Naive thymus-derived CD4-positive, alpha-beta T cell (primary cell): Measurements from ENCODE around the gene KLRF2. TPM values are rescaled to one million over a fixed set of nuclear protein-coding genes. Genes with fewer than 3 reads are reported as not detected.

ENCODE experiments used
- ATAC-seq: fragments of 150-1000 bp; cut with Tn5 transposase; 2 replicates; pipeline ENCODE4 v1.10.0; 2021; ENCODE audit warnings: mild to moderate bottlenecking, moderate library complexity
- CTCF ChIA-PET: fragments of 350-600 bp; sonication (Branson Sonifier 250); formaldehyde crosslinking; loops from one replicate; lab custom pipeline; 2021; ENCODE audit warnings: antibody characterized with exemption; lab: Charles Lee
- POLR2A ChIA-PET: fragments of 350-600 bp; sonication (Branson Sonifier 250); formaldehyde crosslinking; loops from one replicate; lab custom pipeline; 2021; ENCODE audit warnings: antibody characterized with exemption, inconsistent platforms; lab: Charles Lee
- DNase-seq, 9 donors: peaks; one replicate each; pipeline versions ENCODE4 v3.0.0 to v3.0.0-alpha.2; 2020 to 2022; ENCODE audit warnings: mixed read lengths in 1 of 9
- H3K27ac ChIP-seq: one replicate; pipeline ENCODE4 v1.7.0; 2013; ENCODE audit warnings: mild to moderate bottlenecking, low read depth, low read length, moderate library complexity
- H3K27me3 ChIP-seq, 2 donors: one replicate each; pipeline ENCODE4 v1.7.0; 2013; ENCODE audit warnings: low read length in 2 of 2, mild to moderate bottlenecking in 2 of 2, moderate library complexity in 2 of 2; ENCODE audit not compliant: control insufficient read depth in 2 of 2, insufficient read depth in 2 of 2
- H3K36me3 ChIP-seq, 3 experiments: 1 replicate in 2 of 3; 2 replicates in 1 of 3; pipeline ENCODE4 v1.7.0; 2013; ENCODE audit warnings: low read length in 3 of 3, mild to moderate bottlenecking in 3 of 3, moderate library complexity in 1 of 3; ENCODE audit not compliant: insufficient read depth in 3 of 3, control insufficient read depth in 2 of 3
- H3K4me1 ChIP-seq, 2 donors: one replicate each; pipeline ENCODE4 v1.7.0; 2013; ENCODE audit warnings: low read length in 2 of 2, mild to moderate bottlenecking in 2 of 2, moderate library complexity in 1 of 2; ENCODE audit not compliant: control insufficient read depth in 2 of 2, insufficient read depth in 2 of 2
- H3K4me3 ChIP-seq: 2 replicates; pipeline ENCODE4 v1.7.0; 2013; ENCODE audit warnings: mild to moderate bottlenecking, low read length
- H3K9me3 ChIP-seq, 3 experiments: 1 replicate in 2 of 3; 2 replicates in 1 of 3; pipeline ENCODE4 v1.7.0; 2013; ENCODE audit warnings: low read length in 3 of 3; ENCODE audit not compliant: control insufficient read depth in 2 of 3
- H3K27ac Mint-ChIP-seq, 9 donors: one replicate each; pipeline ENCODE4 v1.8.0; 2020 to 2022; ENCODE audit warnings: mixed read lengths in 9 of 9, mild to moderate bottlenecking in 8 of 9, moderate library complexity in 5 of 9, inconsistent platforms in 2 of 9
- H3K27me3 Mint-ChIP-seq, 5 donors: one replicate each; pipeline ENCODE4 v1.8.0; 2021 to 2022; ENCODE audit warnings: mixed read lengths in 5 of 5, mild to moderate bottlenecking in 1 of 5
- H3K36me3 Mint-ChIP-seq, 5 donors: one replicate each; pipeline ENCODE4 v1.8.0; 2020 to 2022; ENCODE audit warnings: mixed read lengths in 5 of 5, mild to moderate bottlenecking in 3 of 5, inconsistent platforms in 1 of 5
- H3K4me1 Mint-ChIP-seq, 7 donors: one replicate each; pipeline ENCODE4 v1.8.0; 2020 to 2022; ENCODE audit warnings: mixed read lengths in 7 of 7, mild to moderate bottlenecking in 3 of 7, inconsistent platforms in 1 of 7
- H3K4me3 Mint-ChIP-seq, 10 donors: one replicate each; pipeline ENCODE4 v1.8.0; 2020 to 2022; ENCODE audit warnings: mild to moderate bottlenecking in 10 of 10, mixed read lengths in 10 of 10, moderate library complexity in 6 of 10, inconsistent platforms in 2 of 10
- H3K9me3 Mint-ChIP-seq, 11 donors: one replicate each; pipeline ENCODE4 v1.8.0; 2020 to 2022; ENCODE audit warnings: mixed read lengths in 11 of 11, mild to moderate bottlenecking in 4 of 11, inconsistent platforms in 1 of 11, moderate library complexity in 1 of 11
- intact Hi-C, 2 donors: fragments of 100-400 bp; cut with micrococcal nuclease; formaldehyde crosslinking; loops; one replicate each; pipeline ENCODE4 v1.15.1; 2023
- polyA plus RNA-seq, 2 donors: library from polyadenylated mRNA; unstranded; fragments of 300-500 nt; fragmentation: Illumina TruSeq; gene quantifications; one replicate each; pipeline ENCODE4 v1.2.3, GENCODE V29; 2021
- total RNA-seq, 6 experiments: library from RNA in 5 of 6; stranded (reverse) in 5 of 6; gene quantifications; 1 replicate in 5 of 6; 2 replicates in 1 of 6; pipeline ENCODE4 v1.2.3 and lab custom pipeline; 2021 to 2026

Gene KLRF2
- total and polyA plus RNA-seq, 7 experiments from 2014 or later: not detected

DNA sequence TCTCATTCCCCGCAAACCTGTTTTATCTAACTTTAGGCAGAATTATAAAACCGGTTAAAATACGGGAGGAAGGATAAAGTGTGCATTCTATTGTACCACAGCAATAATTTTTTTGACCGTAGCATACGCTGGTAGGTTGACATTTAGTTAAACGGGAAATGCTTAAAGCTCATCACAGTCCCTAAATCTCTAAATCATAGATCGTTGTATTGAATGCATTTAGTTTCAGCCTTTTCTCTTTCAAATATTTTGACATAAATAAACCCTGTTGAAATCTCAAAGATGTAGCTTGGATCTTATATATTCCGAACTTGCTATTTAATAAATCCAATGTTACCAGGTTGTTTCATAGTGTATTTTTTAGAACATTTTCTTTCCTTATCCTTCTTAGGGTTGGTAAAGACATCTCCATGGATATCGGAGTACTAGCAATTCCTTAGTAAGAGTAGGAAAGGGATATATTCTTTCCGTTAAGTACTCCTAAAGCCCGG is 12.9 kb upstream of the KLRF2 start:
- ChIA-PET CTCF (interaction anchor here (0.6 kb wide), 1 partner anchor 52 kb away, joined by 3 read pairs; no protein-coding TSS in a partner anchor), POLR2A (interaction anchor here (0.5 to 4.2 kb wide), 22 partner anchors 13 to 499 kb away, joined by 3 to 88 read pairs (median 5); partner anchors contain the start of genes CD69, CLEC2D and GABARAPL1)
- Mint-ChIP-seq H3K27ac (peak overlapping the region; percentile 97 to 100 (median 99)), H3K9me3 (peaks cover 4 to 10% (median 9%) of the 10 kb centered on the region in 11 donors), H3K4me1 (peaks cover 18 to 52% (median 40%) of the 10 kb centered on the region in 7 donors), H3K4me3 (peak overlapping the region; percentile 87 to 99 (median 93)), H3K27me3 (no peaks in the 10 kb centered on the region), H3K36me3 (peaks cover 4 to 25% (median 12%) of the 10 kb centered on the region in 5 donors)
- peak overlapping the region; percentile 68 for H3K4me3 ChIP-seq
- ATAC-seq: no peak
- H3K27me3 ChIP-seq: no peaks in the 10 kb centered on the region
- peak in 5 of 9 donors; percentile 20 to 45 (median 29) for DNase-seq
- H3K27ac ChIP-seq: peak overlapping the region; percentile 94
- H3K9me3 ChIP-seq: peaks cover 0 to under 1% (median 0%) of the 10 kb centered on the region in 3 experiments
- H3K36me3 ChIP-seq: no peaks in the 10 kb centered on the region
- peaks cover 7 to 15% of the 10 kb centered on the region in 2 donors for H3K4me1 ChIP-seq
- intact Hi-C loops: loop anchor here (1.0 to 5.0 kb wide), 12 partner anchors 14 to 744 kb away; partner anchors contain the start of genes GABARAPL1 (in 1 of the 2) and MAGOHB (in 1 of the 2)

DNA sequence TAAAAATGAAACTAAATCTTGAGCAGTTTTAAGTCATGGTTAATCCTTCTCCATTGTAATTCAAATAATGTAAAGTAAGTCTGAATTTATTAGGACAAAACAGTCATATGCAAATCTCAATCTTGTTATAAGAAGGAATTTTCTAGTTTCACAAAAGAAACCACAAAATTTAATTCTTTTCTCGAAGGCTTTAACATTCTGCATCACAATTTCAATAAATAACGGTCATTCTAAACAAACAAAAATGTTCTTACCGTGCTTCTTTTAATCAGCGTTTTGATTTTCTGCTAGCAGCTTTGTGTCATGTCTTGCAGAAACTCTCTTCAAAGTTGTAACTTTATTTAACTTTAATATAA is 12.4 kb upstream of the KLRF2 start:
- CTCF ChIA-PET: interaction anchor here (0.6 to 0.9 kb wide), 2 partner anchors 53 to 111 kb away, joined by 3 to 4 read pairs; no protein-coding TSS in a partner anchor
- intact Hi-C loops: loop anchor here (1.0 to 5.0 kb wide), 18 partner anchors 14 to 743 kb away; partner anchors contain the start of genes GABARAPL1 (in 2 of the 2), CD69 (in 1 of the 2) and MAGOHB (in 1 of the 2)
- H3K9me3 ChIP-seq: no peaks in the 10 kb centered on the region
- H3K27ac ChIP-seq: peak overlapping the region; percentile 94
- ATAC-seq (no peak), DNase-seq (no peak)
- Mint-ChIP-seq H3K27ac (peak overlapping the region; percentile 97 to 100 (median 99)), H3K36me3 (peaks cover 0 to 19% (median 6%) of the 10 kb centered on the region in 5 donors), H3K4me3 (peak overlapping the region; percentile 87 to 99 (median 93)), H3K9me3 (peaks cover 0 to 4% (median 3%) of the 10 kb centered on the region in 11 donors), H3K27me3 (no peaks in the 10 kb centered on the region), H3K4me1 (peaks cover 12 to 50% (median 35%) of the 10 kb centered on the region in 7 donors)
- POLR2A ChIA-PET: interaction anchor here (0.6 to 4.2 kb wide), 26 partner anchors 11 to 344 kb away, joined by 3 to 88 read pairs (median 4); partner anchors contain the start of genes CD69, CLEC2D and GABARAPL1
- H3K4me3 ChIP-seq: peak overlapping the region; percentile 68
- no peaks in the 10 kb centered on the region for H3K36me3 ChIP-seq
- H3K27me3 ChIP-seq: no peaks in the 10 kb centered on the region
- peaks cover 7 to 15% of the 10 kb centered on the region in 2 donors for H3K4me1 ChIP-seq

- peak within 1 kb of the TSS; percentile 97 to 100 (median 99) for H3K27ac Mint-ChIP-seq
- POLR2A ChIA-PET: interaction anchor here (0.6 to 4.2 kb wide), 29 partner anchors 11 to 343 kb away, joined by 3 to 88 read pairs (median 4); partner anchors contain the start of genes CD69, CLEC2D and GABARAPL1
- CTCF ChIA-PET: interaction anchor here (0.6 to 2.7 kb wide), 4 partner anchors 53 to 127 kb away, joined by 3 to 9 read pairs (median 4); no protein-coding TSS in a partner anchor
- Histone ChIP-seq H3K9me3 (no peaks in the 10 kb centered on the region), H3K36me3 (no peaks in the 10 kb centered on the region), H3K27me3 (no peaks in the 10 kb centered on the region), H3K4me1 (peaks cover 7 to 14% of the 10 kb centered on the region in 2 donors), H3K27ac (peak within 1 kb of the TSS; percentile 94), H3K4me3 (peak within 1 kb of the TSS; percentile 68)
- intact Hi-C loops: loop anchor here (1.0 to 5.0 kb wide), 17 partner anchors 15 to 743 kb away; partner anchors contain the start of genes GABARAPL1 (in 2 of the 2), CD69 (in 1 of the 2) and MAGOHB (in 1 of the 2)
- peak within 1 kb of the TSS; percentile 87 to 99 (median 93) for H3K4me3 Mint-ChIP-seq
- DNase-seq (peak in 7 of 9 donors; percentile 54 to 71 (median 58)), ATAC-seq (peak; percentile 83)
- no peaks in the 10 kb centered on the region for H3K27me3 Mint-ChIP-seq
- no peaks in the 10 kb centered on the region for H3K9me3 Mint-ChIP-seq
- peaks cover 0 to 15% (median 3%) of the 10 kb centered on the region in 5 donors for H3K36me3 Mint-ChIP-seq
- H3K4me1 Mint-ChIP-seq: peaks cover 7 to 44% (median 29%) of the 10 kb centered on the region in 7 donors
Observed at GRCh38 chr12:9869307-9870161, 11.8 kb upstream of the KLRF2 start, which contains the start of gene CLEC2B. Gene CLEC2B (minus strand): TSS chr12:9869354.

DNA sequence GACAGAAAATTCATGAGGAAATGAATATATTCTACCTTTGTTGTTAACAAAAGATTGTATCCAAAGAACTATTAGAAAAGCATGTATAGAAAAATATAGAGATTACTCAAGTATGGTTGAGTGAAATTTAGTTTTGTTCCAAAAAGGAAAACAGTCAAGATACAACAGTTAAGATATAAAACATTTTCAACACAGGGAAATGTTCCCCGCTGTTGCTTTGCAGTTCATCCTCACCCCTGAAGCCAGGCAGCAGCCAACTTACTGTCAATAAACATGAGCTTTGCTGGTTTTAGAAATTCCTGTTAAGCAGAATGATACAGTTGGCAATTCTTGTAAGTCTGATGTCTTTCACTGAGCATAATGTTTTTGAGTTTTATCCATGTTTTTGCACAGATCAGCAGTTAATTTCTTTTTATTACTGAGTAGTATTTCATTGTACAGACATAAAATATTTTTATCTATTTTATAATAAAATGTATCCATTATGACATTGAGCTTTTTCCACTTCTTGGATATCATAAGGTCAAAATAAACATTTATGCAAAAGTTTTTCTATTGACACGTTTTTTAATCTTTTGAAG is 10.9 kb upstream of the KLRF2 start:
- intact Hi-C loops: no loop called here
- H3K4me3 Mint-ChIP-seq: peak overlapping the region; percentile 87 to 99 (median 93)
- H3K27ac Mint-ChIP-seq: peak overlapping the region; percentile 97 to 100 (median 99)
- Histone ChIP-seq H3K27me3 (no peaks in the 10 kb centered on the region), H3K4me1 (peaks cover 7 to 9% of the 10 kb centered on the region in 2 donors), H3K36me3 (no peaks in the 10 kb centered on the region), H3K9me3 (no peaks in the 10 kb centered on the region), H3K4me3 (peak overlapping the region; percentile 68), H3K27ac (peak overlapping the region; percentile 94)
- ATAC-seq: no peak
- DNase-seq: peak in 4 of 9 donors; percentile 14 to 41 (median 30)
- CTCF ChIA-PET: interaction anchor here (0.8 to 2.7 kb wide), 2 partner anchors 25 to 120 kb away, joined by 3 to 9 read pairs; no protein-coding TSS in a partner anchor
- H3K27me3 Mint-ChIP-seq: no peaks in the 10 kb centered on the region
- peaks cover 4 to 35% (median 23%) of the 10 kb centered on the region in 7 donors for H3K4me1 Mint-ChIP-seq
- peaks cover 0 to 14% (median 3%) of the 10 kb centered on the region in 5 donors for H3K36me3 Mint-ChIP-seq
- POLR2A ChIA-PET: interaction anchor here (0.5 to 3.5 kb wide), 7 partner anchors 16 to 109 kb away, joined by 3 to 28 read pairs (median 5); partner anchors contain the start of gene CD69
- H3K9me3 Mint-ChIP-seq: peaks cover 0 to 1% (median 0%) of the 10 kb centered on the region in 11 donors

GRCh38 chr12:9872162-9872561 is 9.1 kb upstream of the KLRF2 start:
- no peak for DNase-seq
- no peak overlapping the region for H3K27ac ChIP-seq
- Mint-ChIP-seq H3K9me3 (peaks cover 0 to 2% (median 0%) of the 10 kb centered on the region in 11 donors), H3K27ac (peak overlapping the region in 5 of 9 donors; percentile 0 to 100 (median 47)), H3K4me1 (peaks cover 2 to 34% (median 22%) of the 10 kb centered on the region in 7 donors), H3K4me3 (peak overlapping the region in 1 of 10 donors; percentile 28), H3K36me3 (peaks cover 0 to 6% (median 0%) of the 10 kb centered on the region in 5 donors), H3K27me3 (no peaks in the 10 kb centered on the region)
- peaks cover 7 to 9% of the 10 kb centered on the region in 2 donors for H3K4me1 ChIP-seq
- ChIA-PET POLR2A (interaction anchor here (0.9 to 3.5 kb wide), 9 partner anchors 11 to 117 kb away, joined by 3 to 28 read pairs (median 4); partner anchors contain the start of gene CD69), CTCF (interaction anchor here (0.6 to 2.7 kb wide), 3 partner anchors 76 to 129 kb away, joined by 3 to 9 read pairs (median 3); no protein-coding TSS in a partner anchor)
- H3K27me3 ChIP-seq: no peaks in the 10 kb centered on the region
- intact Hi-C loops: no loop called here
- H3K4me3 ChIP-seq: no peak overlapping the region
- no peaks in the 10 kb centered on the region for H3K9me3 ChIP-seq
- no peaks in the 10 kb centered on the region for H3K36me3 ChIP-seq
- ATAC-seq: no peak
